GM19455 (cell line): Measurements from ENCODE around the gene RIPK3.
"Not testable (repeated sequence)": the region's sequence is repeated elsewhere in the genome, so short reads cannot be mapped to it uniquely, and the experiment has no call there.

ENCODE experiments used
- ATAC-seq: cut with Tn5 transposase; IDR thresholded peaks from one replicate; pipeline ENCODE4 v1.9.1; 2021; ENCODE audit not compliant: unreplicated experiment

The RIPK3 gene

DNA sequence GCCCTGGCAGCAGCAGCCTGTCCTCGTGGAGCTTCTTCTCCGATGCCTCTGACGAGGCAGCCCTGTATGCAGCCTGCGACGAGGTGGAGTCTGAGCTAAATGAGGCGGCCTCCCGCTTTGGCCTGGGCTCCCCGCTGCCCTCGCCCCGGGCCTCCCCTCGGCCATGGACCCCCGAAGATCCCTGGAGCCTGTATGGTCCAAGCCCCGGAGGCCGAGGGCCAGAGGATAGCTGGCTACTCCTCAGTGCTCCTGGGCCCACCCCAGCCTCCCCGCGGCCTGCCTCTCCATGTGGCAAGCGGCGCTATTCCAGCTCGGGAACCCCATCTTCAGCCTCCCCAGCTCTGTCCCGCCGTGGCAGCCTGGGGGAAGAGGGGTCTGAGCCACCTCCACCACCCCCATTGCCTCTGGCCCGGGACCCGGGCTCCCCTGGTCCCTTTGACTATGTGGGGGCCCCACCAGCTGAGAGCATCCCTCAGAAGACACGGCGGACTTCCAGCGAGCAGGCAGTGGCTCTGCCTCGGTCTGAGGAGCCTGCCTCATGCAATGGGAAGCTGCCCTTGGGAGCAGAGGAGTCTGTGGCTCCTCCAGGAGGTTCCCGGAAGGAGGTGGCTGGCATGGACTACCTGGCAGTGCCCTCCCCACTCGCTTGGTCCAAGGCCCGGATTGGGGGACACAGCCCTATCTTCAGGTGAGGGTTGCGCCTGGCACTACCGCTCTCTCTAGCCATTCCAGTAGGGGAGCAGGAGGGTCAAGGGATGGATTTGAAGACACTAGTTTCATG lies 30.3 kb upstream of the RIPK3 start:
- no peak for ATAC-seq

DNA sequence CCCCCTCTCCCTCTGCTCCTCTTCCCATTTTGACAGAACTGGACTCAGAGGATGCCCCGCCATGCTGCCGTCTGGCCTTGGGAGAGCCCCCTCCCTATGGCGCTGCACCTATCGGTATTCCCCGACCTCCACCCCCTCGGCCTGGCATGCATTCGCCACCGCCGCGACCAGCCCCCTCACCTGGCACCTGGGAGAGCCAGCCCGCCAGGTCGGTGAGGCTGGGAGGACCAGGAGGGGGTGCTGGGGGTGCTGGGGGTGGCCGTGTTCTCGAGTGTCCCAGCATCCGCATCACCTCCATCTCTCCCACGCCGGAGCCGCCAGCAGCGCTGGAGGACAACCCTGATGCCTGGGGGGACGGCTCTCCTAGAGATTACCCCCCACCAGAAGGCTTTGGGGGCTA lies 29.7 kb upstream of the RIPK3 start:
- ATAC-seq = no peak

DNA sequence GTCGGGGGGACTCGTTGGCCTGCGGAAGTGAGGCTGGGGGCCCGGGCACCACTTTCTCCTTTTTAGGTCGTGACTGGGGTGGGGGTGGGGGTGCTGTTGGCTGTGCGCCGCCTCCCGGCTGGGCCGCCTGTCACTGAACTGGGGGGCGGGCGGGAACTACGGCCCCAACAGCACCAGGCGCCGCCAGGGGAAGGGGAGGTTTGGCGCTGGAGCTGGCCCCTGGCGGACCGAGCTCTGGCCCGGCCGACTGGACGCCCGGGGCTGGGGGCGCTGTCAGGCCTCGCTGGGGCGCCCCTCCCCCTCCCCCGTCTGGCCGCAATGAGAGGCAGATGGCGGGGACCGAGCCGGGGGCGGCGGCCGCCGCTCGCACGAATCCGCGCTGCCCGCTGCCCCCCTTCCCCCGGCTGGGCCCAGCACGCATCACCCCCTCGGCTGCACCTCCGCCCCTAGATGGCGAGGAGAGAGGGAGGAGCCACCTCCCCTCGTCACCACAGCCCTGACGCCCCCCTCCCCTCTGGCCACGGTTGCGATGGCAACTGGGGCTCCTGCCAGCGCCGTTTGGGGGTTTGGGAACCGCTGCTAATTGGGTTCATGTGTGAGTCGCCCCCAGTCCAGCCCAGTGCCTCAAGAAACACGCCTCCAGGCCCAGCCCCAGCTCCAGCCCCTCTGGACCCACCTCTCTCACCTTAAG lies 28.9 kb upstream of the RIPK3 start:
- no peak for ATAC-seq

DNA sequence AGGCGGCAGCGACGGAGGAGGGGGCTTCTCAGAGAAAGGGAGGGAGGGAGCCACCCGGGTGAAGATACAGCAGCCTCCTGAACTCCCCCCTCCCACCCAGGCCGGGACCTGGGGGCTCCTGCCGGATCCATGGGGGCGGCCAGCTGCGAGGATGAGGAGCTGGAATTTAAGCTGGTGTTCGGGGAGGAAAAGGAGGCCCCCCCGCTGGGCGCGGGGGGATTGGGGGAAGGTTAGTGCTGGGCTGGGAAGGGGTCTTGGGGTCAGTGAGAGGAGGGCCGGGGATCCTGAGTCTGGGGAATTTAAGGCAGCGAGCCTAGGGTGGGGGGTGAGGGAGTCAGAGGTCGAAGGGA lies 28.4 kb upstream of the RIPK3 start:
- ATAC-seq = no peak

DNA sequence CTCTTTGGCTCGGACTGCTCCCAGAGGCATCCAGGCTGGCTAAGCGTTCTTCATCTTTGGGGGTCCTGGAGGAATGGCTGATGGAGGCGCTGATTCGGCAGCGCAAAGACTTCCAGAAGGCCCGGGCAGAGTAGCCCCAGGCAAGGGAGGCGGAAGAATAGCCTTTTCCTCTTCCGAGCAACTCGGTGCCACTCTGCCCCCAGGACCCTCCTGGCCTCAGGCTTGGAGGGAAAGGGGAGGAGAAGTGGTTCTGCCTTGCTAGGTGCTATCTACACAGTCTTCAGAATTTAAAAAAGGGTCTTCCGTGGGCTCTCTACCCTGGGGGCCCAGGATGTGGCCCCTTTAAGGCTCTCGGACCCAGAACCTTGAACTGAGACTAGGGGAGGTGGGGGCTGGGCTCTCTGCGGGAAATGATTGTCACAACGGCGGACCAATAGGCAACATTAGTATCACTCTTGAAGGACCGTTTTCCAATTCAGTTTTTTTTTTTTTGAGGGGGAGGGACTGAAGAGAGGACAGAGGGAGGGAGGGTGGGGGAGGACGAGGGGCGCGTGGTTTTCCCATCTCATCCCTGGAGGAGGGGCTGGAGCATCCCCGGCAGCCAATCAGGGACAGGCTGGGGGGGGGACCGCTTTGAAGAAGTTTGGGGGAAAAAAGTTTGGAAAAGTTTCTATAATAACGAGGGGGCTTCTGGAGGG lies 27.9 kb upstream of the RIPK3 start, which contains the start of gene NFATC4:
Gene NFATC4 (plus strand): TSS at position 671 of the 698 bp plus-strand sequence. CDS start 157 bp downstream, outside the sequence.
- ATAC-seq = no peak

DNA sequence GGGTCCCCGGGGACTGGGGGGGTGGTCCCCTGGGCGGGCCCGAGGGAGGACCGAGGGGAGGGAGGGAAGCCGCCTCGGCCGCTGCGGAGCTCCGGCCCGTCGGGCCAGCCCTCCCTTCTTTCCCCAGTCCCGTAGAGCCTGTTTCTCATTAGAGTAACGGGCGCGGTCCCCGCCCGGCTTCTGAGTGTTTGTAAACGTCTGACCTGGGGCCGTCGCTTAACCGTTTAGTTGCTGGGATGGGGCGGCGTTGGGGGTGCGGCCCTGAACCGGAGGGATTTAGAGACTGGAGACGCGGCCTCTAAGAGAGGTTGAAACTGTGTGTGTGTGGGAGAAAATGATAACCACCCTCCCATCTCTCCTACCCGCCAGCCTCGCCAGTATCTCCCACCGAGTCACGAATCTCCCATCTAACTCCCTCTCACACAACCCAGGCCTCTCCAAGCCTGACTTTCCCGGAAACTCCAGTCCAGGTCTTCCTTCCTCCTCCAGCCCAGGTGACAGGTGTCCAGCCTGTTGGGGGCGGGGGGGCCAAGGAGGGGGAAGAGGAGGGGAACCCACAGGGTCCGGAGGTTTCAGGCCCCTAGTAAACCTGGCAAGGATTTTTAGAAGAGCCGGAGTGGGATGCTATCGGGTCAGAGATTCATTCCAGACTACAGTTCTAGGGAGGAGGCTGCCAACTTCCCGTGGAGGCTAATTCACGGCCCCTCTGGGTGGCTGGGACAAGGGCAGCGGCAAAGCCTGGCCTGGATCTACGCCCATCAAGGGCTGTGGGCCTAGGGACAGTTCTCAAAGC lies 27.1 kb upstream of the RIPK3 start:
- peak; percentile 58 for ATAC-seq

DNA sequence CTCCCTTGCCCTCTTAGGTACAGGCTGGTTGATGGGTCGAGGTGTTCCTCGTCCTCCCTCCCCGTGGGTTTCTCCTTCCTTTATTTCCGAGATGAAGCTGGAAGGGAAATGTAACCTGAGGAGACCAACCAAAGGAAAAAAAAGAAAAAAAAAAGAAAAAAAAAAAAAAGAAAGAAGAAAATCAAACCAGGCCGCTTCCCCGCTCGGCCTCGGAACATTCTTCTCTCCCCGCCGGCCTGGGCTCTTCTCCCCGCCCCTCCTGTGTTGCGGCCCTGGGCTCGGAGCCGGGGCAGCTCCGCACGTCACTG lies 26.6 kb upstream of the RIPK3 start:
- ATAC-seq = no peak

DNA sequence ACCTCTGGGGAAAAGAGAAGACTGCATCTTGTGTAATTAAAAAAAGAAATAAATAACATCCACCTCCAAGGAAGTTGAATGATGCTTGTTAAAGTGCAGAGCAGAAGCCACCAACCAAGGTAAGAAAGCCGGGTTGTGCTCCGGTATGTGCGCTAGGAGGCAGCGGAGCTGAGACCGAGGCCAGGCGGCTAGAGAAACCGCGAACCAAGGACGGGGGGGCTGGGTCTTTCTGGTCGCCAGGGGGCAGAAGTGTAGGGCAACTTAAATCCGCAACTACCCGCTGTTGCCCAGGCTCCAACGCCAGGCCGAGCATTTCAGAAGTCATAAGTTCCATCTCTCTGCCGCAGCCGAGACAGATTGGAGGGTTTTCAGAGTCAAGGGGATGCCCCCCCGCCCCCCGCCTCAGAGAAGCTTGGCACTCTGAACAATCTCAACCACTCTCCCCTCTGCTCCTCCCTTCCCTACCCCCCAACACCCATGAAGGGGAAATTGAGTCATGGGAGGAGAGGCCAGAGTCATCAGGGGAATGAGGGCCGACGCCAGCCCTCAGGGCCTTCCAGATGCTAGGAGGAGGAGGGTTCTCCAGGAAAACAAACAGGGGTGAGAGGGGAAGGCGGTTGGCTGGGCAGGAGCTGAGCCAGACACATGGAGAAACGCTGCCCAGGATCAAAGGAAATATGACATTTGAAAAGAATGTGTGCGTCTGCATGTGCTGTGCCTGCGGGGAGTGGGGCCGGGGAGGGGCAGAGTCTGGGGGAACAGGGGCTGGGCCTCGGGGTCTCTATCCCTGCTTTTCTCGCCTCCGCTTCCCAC lies 26.0 kb upstream of the RIPK3 start:
- ATAC-seq = peak; percentile 50

DNA sequence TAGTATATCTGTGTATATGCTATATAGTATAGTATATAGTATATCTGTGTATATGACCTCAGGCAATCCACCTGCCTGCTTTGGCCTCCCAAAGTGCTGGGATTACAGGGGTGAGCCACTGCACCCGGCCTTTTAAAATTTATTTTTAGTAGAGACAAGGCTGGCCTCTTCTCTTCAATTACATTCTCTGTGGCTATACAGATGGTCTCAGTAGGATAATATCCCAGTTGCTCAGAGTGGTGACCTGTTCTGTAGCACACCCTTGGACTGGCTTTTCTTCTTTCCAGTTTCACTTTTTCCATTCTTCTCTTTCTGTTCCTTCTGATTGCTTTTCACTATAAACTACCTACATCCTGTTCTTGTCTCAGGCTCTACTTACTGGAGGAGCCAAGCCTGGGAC lies 25.1 kb upstream of the RIPK3 start:
- no peak for ATAC-seq

DNA sequence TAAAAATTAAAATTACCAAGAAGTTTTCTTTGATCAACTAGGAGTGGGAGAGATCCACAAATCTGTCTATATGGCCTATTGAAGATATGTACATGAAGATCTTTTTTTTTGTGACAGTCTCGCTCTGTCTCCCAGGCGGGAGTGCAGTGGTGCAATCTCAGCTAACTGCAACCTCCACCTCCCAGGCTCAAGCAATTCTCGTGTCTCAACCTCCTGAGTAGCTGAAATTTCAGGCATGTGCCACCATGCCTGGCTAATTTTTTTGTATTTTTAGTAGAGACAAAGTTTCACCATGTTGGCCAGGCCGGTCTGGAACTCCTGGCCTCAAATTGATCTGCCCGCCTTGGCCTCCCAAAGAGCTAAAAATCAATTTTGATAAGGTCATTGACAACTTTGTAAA lies 23.6 kb upstream of the RIPK3 start:
- no peak for ATAC-seq

DNA sequence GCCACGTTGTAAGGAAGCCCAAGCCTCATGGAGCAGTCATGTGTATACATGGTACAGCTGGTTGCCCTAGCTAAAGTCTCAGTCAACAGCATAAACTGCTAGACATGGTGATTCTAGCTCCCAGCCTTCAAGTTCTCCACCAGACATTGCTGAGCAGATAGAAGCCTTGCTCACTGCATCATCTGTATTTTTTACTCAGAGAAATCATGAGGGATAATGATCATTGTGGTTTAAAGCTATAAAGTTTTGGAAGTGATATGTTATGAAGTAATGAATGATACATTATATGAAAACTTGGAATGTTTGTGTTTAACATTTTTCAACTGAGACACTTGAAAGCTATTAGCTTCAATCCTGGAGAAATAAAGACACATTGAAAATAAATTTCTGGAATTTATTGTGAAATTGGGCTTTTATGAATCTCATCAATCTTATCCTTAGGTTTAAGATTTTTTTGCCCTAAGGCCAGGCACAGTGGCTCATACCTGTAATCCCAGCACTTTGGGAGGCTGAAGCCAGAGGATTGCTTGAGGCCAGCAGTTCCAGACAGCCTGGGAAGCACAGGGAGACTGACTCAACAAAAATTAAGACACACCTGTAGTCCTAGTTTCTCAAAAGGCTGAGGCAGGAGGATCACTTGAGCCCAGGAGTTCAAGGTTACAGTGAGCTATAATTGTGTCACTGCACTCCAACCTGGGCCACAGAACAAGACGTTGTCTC lies 22.6 kb upstream of the RIPK3 start:
- ATAC-seq = no peak

DNA sequence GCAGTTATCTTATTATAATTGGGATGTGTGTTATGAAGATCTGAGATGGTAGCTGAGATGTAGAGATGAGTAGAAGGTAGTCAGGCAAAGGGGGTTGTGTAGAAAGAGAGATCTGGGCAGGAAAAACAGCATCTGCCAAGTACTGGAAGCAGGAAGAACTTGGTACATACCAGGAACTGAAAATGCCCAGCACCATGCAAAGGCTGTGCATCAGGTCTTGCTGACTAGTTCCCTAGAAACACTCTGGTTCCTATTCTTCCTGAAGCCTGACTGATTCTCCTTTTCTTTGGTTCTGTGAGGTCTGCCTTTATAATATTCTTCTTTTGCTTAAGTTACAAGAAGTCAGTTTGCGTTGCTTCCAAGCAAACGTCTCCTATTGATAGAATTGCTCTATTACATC lies 21.5 kb upstream of the RIPK3 start:
- ATAC-seq = no peak

DNA sequence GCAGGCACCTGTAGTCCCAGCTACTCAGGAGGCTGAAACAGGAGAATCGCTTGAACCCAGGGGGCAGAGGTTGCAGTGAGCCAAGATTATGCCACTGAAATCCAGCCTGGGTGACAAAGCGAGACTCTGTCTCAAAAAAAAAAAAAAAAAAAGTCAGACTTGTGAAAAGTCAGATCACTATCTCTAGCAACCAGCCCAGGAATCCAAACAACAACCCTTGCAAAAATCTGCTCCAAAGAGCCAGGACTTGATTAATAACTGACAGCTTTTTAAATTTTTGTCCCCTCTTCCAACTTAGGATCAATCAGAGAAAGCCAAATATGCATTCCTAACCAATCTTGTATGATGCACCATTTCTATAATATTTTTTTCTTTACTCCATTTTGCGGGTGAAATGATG lies 20.5 kb upstream of the RIPK3 start:
- ATAC-seq = no peak

DNA sequence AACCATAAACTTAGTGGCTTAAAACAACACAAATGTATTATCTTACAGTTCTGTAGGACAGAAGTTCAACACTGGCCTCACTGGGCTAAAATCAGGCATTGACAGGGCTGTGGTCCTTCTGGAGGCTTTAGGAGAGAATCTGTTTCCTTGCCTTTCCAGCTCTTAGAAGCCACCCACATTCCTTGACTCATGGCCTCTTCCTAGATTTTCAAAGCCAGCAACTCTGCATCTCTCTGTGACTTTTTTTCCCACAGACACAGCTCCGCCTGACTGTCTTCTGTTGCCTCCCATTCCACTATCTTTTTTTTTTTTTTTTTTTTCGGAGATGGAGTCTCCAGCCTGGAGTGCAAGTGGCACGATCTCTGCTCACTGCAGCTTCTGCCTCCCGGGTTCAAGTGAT lies 16.4 kb upstream of the RIPK3 start:
- no peak for ATAC-seq

DNA sequence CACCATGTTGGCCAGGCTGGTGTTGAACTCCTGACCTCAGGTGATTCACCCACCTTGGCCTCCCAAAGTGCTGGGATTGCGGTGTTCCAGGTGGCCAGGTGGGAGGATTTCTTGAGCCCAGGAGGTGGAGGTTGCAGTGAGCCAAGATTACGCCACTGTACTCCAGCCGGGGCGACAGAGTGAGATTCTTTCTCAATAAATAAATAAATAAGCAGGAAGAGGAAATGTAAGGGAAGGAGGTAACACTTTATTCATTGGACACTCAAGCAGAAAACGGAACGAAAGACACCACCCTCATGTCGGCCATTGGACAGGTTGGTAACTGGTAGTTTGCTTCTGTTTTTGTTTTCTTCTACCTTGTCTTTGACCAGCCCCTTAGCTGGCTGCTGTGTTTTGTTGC lies 15.2 kb upstream of the RIPK3 start:
- ATAC-seq = no peak

DNA sequence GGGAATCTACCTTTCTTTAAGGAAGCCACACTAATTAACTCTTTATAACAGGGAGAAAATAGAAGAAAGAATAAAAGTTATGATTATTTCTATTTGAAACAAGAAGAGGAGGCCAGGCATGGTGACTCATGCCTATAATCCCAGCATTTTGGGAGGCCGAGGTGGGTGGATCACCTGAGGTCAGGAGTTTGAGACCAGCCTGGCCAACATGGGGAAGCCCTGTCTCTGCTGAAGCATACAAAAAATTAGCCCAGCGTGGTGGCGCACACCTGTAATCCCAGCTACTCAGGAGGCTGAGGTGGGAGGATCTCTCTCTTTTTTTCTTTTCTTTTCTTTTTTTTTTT lies 14.7 kb upstream of the RIPK3 start:
- ATAC-seq = not testable (repeated sequence)

DNA sequence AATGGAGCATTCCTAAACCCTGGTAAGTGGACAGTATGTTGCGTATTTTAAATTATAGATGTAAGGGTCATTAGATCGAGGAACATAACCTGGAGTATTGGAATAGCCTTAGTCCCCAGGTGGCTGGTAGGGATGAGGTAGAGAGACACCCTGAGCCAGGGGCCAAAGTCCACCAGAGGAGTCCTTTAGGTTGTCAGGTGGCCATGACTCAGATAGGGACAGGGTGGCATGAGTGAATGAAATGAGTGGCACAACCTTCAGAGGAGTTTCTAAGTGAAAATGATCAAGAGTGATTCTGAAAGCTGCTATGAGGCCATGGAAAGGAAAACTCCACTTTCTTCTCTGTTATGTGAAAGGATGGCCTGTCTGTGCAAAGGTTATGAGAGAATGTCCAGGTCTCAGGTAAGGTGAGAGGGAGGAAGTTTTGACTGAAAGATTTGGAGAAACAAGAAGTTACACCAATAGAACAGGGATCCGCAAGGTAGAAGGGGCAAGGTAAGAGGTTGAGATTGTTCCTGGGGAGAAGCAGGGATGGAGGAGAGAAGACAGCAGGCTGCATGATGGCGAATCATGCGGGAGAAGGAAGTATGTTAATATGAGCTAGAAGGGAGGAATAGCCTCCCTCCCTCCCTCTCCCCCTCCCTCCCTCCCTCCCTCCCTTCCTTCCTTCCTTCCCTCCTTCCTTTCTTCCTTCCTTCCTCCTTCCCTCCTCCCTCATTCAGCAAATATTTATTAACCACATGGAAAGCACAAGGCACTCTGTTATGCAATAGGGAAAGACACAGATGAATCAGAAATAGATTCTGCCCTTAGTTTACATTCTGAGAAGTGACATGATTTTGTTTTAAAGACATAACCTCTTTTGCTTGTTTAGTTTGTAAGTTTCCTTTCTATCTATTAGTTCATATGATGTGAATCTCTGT lies 14.0 kb upstream of the RIPK3 start:
- no peak for ATAC-seq

DNA sequence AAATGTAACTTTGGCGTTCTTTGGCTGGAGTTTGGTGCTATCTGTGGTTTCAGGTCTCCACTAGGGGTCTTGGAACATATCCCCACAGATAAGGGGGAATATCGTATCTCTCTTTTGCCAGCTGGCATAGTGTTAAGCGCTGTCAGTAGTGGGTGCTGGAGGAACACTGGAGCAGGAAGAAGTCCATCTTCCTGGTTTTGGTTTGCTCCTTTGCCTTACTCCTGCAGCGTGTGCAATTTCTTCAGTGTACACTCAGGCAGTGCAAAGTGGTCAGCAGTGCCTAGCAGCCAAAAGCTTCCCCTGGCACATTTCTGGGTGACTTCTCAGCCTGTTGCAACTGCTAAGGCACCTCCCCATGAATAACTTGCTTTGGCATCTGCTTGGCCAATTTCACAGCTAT lies 11.7 kb upstream of the RIPK3 start:
- no peak for ATAC-seq

DNA sequence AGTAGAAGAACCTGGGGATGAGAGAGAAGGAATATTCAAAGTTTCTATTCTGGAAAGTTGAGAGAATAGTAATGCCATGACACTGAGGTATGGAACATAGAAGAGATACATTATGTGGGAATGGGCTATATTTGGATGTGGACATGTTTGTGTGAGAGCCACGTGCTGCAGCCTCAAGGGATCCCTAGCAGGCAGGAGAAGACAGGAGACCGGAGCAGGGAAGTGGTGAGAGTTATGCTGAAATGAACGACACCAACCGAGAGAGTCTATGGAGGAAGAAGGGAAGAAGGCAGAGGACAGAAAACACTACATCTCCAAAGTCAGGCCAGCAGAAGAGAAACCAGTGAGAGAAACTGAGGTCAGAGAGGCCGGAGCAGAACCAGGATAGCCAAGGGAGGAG lies 10.0 kb upstream of the RIPK3 start:
- no peak for ATAC-seq
